Choroid plexus epithelial cell (primary cell): ENCODE results near the gene PTPRF.

Experiments
- DNase-seq: peaks from one replicate; pipeline ENCODE4 v3.0.0-alpha.2; 2010; ENCODE audit warnings: low read depth
- H3K4me3 ChIP-seq: 2 replicates; pipeline ENCODE4 v1.5.1; 2011; ENCODE audit warnings: low read depth, mild to moderate bottlenecking, control low read depth, low read length, moderate library complexity
- TF ChIP-seq, protein P1 (sequence below): conservative IDR thresholded peaks from 2 replicates; pipeline ENCODE4 v1.5.1; 2011; ENCODE audit warnings: low read depth, mild to moderate bottlenecking, control low read depth, inconsistent platforms, low read length, moderate library complexity

PTPRF gene

DNA sequence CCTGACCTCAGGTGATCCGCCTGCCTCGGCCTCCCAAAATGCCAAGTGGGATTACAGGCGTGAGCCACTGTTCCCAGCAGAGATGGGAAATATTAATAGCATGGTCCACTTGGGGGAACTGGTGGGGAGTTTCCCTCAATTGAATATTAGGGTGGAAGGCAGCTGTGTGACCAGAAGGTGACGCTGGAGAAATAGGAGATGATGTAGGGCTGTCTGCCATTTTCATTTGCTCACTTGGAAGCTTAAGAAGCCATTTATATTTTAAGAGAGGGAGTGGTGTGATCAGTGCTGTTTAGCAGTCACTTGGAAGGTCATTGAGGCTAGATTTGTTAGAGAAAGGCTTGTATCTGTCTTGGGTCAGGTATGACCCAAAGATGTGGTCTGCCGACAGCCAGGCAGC lies 139.2 kb downstream of the PTPRF start:
- TF ChIP-seq, protein P1, sequence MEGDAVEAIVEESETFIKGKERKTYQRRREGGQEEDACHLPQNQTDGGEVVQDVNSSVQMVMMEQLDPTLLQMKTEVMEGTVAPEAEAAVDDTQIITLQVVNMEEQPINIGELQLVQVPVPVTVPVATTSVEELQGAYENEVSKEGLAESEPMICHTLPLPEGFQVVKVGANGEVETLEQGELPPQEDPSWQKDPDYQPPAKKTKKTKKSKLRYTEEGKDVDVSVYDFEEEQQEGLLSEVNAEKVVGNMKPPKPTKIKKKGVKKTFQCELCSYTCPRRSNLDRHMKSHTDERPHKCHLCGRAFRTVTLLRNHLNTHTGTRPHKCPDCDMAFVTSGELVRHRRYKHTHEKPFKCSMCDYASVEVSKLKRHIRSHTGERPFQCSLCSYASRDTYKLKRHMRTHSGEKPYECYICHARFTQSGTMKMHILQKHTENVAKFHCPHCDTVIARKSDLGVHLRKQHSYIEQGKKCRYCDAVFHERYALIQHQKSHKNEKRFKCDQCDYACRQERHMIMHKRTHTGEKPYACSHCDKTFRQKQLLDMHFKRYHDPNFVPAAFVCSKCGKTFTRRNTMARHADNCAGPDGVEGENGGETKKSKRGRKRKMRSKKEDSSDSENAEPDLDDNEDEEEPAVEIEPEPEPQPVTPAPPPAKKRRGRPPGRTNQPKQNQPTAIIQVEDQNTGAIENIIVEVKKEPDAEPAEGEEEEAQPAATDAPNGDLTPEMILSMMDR: no peak
- DNase-seq: no peak
- no peak overlapping the region for H3K4me3 ChIP-seq

DNA sequence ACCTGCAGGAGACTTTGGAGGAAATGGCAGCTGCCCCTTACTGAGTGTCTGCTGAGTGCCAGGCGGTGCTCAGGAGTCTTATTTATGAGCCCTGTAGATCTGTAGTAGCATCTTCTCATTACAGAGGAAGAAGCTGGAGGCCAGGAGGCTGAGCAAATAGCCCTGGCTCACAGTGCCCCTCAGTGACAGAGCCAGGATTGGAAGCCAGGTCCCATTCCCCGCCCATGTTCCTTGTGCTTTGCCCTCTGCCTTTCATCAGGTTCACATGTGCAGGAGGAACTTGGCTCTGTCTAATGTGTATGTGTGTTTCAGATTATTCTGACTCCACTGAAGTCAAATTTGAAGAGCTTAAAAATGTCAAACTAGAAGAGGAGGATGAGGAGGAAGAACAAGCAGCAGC lies 140.5 kb downstream of the PTPRF start:
- H3K4me3 ChIP-seq: no peak overlapping the region
- TF ChIP-seq, protein P1: no peak
- no peak for DNase-seq

DNA sequence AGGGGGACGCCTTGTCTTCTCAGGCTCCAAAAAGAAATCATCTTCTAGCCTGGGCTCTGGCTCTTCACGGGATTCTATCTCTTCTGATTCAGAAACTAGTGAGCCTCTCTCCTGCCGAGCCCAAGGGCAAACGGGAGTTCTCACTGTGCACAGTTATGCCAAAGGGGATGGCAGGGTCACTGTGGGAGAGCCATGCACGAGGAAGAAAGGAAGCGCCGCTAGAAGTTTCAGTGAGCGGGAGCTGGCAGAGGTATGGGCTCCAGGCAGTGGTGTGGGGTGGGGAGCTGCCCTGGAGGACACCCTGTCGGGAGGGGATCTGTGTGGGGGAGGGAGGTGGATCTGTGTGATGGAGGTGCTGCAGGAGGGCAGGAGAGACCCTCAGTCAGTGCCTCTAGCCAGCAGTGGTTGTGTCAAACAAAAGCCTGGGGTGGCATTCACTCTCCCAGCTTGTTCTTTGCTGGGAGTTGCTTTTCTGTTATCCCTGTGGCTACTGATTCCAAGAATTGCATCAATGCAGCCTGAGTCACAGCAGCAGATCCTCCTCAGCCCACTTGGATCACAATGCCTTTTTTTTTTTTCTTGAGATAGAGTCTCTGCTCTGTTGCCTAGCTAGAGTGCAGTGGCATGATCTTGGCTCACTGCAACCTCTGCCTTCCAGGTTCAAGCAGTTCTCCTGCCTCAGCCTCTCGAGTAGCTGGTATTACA lies 141.1 kb downstream of the PTPRF start:
- TF ChIP-seq, protein P1: no peak
- DNase-seq: peak; percentile 72
- no peak overlapping the region for H3K4me3 ChIP-seq

DNA sequence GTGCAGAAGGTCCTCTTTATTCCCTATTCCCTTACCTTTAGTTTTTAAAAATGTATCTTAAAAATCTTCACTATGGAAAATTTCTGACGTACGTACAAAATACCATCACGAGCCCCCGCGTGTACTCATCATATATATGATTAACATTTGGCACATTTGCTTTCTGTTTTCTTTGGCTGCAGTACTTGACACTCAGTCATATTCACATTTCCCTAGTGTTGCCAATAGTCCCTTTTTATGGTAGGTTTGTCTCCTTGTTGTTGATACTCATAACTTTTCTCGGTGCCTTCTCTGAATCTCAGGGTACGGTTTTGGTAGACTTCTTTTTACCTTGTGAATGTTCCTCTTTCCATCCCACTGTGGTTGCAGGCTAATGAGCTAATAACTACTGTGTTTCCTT lies 142.6 kb downstream of the PTPRF start:
- DNase-seq: no peak
- TF ChIP-seq, protein P1: no peak
- H3K4me3 ChIP-seq: no peak overlapping the region
